Progenitor cell of endocrine pancreas (in vitro differentiated cells): Measurements from ENCODE around the gene EIF2D. TPM values are rescaled to one million over a fixed set of nuclear protein-coding genes. Genes with fewer than 3 reads are reported as not detected.

Experiments used
- DNase-seq: peaks from one replicate; pipeline ENCODE4 v3.0.0; 2021; ENCODE audit warnings: low spot score; ENCODE audit not compliant: unreplicated experiment
- H3K27ac Mint-ChIP-seq: 2 replicates; pipeline ENCODE4 v1.8.0; 2021; ENCODE audit warnings: mild to moderate bottlenecking, moderate library complexity, mixed read lengths
- H3K27me3 Mint-ChIP-seq: 2 replicates; pipeline ENCODE4 v1.8.0; 2021; ENCODE audit warnings: mixed read lengths
- H3K36me3 Mint-ChIP-seq: 2 replicates; pipeline ENCODE4 v1.8.0; 2022; ENCODE audit warnings: mixed read lengths; ENCODE audit not compliant: insufficient read depth
- H3K4me1 Mint-ChIP-seq: 2 replicates; pipeline ENCODE4 v1.8.0; 2021; ENCODE audit warnings: low read depth, mixed read lengths
- H3K4me3 Mint-ChIP-seq: 2 replicates; pipeline ENCODE4 v1.8.0; 2021; ENCODE audit warnings: low read depth, mild to moderate bottlenecking, moderate library complexity, mixed read lengths
- H3K9me3 Mint-ChIP-seq: 2 replicates; pipeline ENCODE4 v1.8.0; 2021; ENCODE audit warnings: low read depth, mixed read lengths
- total RNA-seq: library from RNA; stranded (reverse); gene quantifications from 2 replicates; pipeline ENCODE4 v1.2.1, GENCODE V29; 2021
- TF ChIP-seq, protein P1 (sequence below): fragments of 200-600 bp; sonication (generic); IDR thresholded peaks from one replicate; pipeline ENCODE4 v1.5.0; 2021; ENCODE audit warnings: antibody characterized with exemption, mild to moderate bottlenecking; ENCODE audit not compliant: unreplicated experiment

EIF2D gene
- total RNA-seq, 1 donor from 2014 or later = 36.8 TPM

- DNase-seq = no peak
- H3K27me3 Mint-ChIP-seq = peaks cover 30% of the 10 kb centered on the region
- H3K4me3 Mint-ChIP-seq = no peak overlapping the region
- no peaks in the 10 kb centered on the region for H3K36me3 Mint-ChIP-seq
- no peaks in the 10 kb centered on the region for H3K4me1 Mint-ChIP-seq
- no peak overlapping the region for H3K27ac Mint-ChIP-seq
- H3K9me3 Mint-ChIP-seq = no peaks in the 10 kb centered on the region
- TF ChIP-seq, protein P1, sequence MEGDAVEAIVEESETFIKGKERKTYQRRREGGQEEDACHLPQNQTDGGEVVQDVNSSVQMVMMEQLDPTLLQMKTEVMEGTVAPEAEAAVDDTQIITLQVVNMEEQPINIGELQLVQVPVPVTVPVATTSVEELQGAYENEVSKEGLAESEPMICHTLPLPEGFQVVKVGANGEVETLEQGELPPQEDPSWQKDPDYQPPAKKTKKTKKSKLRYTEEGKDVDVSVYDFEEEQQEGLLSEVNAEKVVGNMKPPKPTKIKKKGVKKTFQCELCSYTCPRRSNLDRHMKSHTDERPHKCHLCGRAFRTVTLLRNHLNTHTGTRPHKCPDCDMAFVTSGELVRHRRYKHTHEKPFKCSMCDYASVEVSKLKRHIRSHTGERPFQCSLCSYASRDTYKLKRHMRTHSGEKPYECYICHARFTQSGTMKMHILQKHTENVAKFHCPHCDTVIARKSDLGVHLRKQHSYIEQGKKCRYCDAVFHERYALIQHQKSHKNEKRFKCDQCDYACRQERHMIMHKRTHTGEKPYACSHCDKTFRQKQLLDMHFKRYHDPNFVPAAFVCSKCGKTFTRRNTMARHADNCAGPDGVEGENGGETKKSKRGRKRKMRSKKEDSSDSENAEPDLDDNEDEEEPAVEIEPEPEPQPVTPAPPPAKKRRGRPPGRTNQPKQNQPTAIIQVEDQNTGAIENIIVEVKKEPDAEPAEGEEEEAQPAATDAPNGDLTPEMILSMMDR = no peak
Measured at GRCh38 chr1:206568256-206568655, 44.0 kb downstream of the EIF2D start.

GRCh38 chr1:206566999-206567398 is 45.3 kb downstream of the EIF2D start:
- DNase-seq = no peak
- TF ChIP-seq, protein P1 = no peak
- no peak overlapping the region for H3K4me3 Mint-ChIP-seq
- H3K36me3 Mint-ChIP-seq = no peaks in the 10 kb centered on the region
- H3K9me3 Mint-ChIP-seq = no peaks in the 10 kb centered on the region
- peaks cover 31% of the 10 kb centered on the region for H3K27me3 Mint-ChIP-seq
- no peaks in the 10 kb centered on the region for H3K4me1 Mint-ChIP-seq
- no peak overlapping the region for H3K27ac Mint-ChIP-seq

DNA sequence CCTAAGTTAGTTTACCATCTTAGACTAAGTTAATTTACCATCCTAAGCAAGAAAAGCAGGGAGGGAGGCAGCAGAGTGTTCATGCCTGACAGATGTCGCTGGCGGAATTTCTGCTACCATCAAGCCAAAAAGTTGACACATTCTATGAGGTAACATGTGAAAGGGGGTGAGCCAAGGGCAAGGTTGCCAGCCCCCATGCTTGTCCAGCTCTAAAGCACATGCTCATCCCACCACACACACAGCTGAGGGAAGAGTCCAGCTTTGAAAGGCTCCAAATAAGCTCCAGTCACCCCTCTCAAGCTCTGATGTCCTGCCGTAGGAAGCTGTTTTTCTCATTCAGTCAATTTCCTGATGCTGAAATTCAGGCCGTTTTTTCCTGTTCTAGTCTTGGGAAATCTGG is 46.3 kb downstream of the EIF2D start:
- peaks cover 31% of the 10 kb centered on the region for H3K27me3 Mint-ChIP-seq
- no peaks in the 10 kb centered on the region for H3K36me3 Mint-ChIP-seq
- H3K4me1 Mint-ChIP-seq = no peaks in the 10 kb centered on the region

GRCh38 chr1:206563367-206564207 is 48.7 kb downstream of the EIF2D start:
- Mint-ChIP-seq H3K27me3 (peaks cover 39% of the 10 kb centered on the region), H3K4me1 (peaks cover 12% of the 10 kb centered on the region), H3K36me3 (no peaks in the 10 kb centered on the region), H3K27ac (no peak overlapping the region), H3K4me3 (no peak overlapping the region), H3K9me3 (no peaks in the 10 kb centered on the region)
- TF ChIP-seq, protein P1 = no peak
- no peak for DNase-seq

More for the DNA sequence above, 46.3 kb downstream of the EIF2D start:
- no peak overlapping the region for H3K27ac Mint-ChIP-seq
- TF ChIP-seq, protein P1 = no peak
- DNase-seq = no peak
- H3K9me3 Mint-ChIP-seq = no peaks in the 10 kb centered on the region
- no peak overlapping the region for H3K4me3 Mint-ChIP-seq

DNA sequence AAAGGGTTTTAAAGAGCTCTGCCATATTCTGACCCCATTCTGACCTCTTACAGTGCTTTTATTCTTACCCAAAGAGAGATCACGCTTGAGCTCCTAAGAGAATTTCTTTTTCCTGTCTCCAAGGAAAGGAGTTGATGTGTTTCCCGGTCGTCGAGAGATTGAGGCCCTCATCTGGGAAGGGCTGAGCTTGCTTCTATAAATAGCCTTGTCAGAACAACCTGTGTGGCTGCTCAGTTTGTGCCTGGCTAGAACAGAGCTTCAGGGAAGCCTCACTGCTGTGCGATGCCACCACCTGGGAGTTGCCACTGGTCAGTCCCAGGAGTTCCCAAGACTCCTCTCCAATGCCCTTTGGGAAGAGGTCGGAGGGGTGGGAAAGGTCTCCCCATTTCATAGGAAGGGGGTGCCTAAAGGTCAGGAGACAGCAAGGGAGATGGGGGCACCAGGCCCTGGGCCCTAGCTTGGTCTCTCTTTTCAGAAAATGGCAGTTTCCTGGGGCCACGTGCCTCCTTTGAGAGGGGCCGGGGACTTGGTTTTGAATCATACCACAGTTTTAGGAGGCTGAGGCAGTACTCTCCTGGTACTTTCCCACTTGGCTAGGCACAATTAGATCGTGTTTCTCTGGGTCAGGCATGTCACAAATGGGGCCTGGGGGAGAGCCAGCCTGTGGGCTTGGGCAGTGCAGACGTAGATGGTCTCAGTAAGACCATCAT is 52.1 kb downstream of the EIF2D start:
- Mint-ChIP-seq H3K27ac (no peak overlapping the region), H3K27me3 (peaks cover 33% of the 10 kb centered on the region)
- TF ChIP-seq, protein P1 = no peak

More for the DNA sequence above, 52.1 kb downstream of the EIF2D start:
- H3K9me3 Mint-ChIP-seq = no peaks in the 10 kb centered on the region
- H3K4me3 Mint-ChIP-seq = no peak overlapping the region
- no peak for DNase-seq
- no peaks in the 10 kb centered on the region for H3K36me3 Mint-ChIP-seq
- H3K4me1 Mint-ChIP-seq = peaks cover 37% of the 10 kb centered on the region
